Measurements from ENCODE around the gene RNASE13.

The RNASE13 gene, protein sequence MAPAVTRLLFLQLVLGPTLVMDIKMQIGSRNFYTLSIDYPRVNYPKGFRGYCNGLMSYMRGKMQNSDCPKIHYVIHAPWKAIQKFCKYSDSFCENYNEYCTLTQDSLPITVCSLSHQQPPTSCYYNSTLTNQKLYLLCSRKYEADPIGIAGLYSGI

GRCh38 chr14:21034707-21035106 lies at the start of gene RNASE13:
Gene RNASE13, minus strand, starts transcription at chr14:21034807. Its CDS starts 519 bp downstream, at chr14:21034288.
- no peak for DNase-seq

GRCh38 chr14:21084396-21084795 lies 49.8 kb upstream of the RNASE13 start:
- DNase-seq = no peak

DNA sequence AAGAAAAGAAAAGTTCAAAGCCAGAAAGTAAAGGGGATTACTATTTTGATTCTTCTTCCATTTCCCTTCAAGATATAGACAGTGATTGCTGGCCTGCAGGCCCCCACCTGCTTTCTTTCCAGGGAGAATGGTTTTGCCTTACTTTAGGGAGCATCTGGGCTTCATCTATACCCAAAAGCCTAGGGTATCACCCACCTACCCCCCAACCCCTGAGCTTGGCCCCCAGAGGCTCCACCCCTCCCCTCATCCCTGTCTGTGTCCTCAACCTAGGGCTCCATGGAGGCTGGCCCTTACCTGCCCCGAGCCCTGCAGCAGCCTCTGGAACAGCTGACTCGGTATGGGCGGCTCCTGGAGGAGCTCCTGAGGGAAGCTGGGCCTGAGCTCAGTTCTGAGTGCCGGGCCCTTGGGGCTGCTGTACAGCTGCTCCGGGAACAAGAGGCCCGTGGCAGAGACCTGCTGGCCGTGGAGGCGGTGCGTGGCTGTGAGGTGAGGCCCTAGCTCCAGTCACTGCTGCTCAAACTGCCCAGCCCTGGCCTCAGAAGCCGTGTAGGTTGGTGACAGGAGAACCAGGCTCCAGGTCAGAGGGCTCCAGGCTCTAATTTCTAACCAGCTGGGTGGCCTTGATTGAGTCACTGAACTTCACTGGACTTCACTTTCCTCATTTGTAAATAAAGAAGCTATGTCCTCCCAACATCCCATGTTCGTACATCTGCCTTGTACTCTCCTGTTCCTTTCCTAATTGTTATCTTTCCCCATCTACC lies 49.1 kb upstream of the RNASE13 start:
- DNase-seq = no peak

- no peak for DNase-seq
Measured at GRCh38 chr14:21081521-21082142, 47.0 kb upstream of the RNASE13 start.

DNA sequence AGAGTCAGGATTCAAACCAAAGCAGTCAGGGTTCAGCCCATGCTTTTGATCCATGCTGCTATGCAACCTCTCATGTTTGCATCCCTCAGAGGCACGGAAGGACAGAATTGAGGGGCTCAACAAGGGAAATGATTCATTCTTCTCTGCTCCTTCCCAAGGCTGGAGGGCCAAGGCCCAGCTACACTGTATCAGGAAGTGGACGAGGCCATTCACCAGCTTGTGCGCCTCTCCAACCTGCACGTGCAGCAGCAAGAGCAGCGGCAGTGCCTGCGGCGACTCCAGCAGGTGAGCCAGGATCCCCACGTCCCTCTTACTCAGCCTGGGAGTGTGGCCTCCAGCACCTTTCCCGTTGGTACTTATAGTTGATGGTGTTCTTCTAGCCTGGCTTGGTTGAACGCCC lies 44.1 kb upstream of the RNASE13 start:
- no peak for DNase-seq

DNA sequence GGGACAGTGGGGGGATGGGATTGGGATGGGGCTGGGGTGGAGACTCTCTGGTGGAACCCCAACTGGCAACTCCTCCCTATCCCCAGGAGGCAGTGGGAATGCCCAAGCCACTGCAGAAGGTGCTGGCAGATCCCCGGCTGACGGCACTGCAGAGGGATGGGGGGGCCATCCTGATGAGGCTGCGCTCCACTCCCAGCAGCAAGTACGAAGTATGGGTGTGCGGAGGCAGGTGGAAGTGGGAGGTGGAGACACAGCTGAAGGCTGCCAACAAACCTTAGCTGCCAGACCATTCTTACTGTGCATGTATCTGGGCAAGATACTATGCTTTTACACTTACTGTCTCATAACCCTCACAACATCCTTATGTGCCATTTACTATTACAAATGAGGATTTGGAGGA lies 43.7 kb upstream of the RNASE13 start:
- no peak for DNase-seq

DNA sequence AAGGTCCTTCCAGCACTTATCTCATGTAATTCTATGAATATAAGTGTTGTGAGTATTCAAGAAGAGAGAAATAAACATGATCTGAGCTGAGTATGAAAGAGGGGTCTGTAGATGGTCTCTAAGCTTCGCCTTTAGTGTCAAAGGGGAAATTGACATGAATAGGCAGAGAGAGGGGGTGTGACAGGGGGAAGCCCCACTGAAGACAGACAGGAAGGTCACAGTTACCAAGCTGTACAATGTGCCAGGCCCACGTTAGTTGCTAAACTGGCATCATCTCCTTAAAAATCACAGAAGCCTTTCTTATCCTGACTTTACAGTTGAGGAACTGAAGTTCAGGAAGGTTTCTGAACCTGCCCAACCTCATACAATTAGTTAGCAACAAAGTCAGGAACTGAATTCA lies 43.1 kb upstream of the RNASE13 start:
- DNase-seq = no peak

- DNase-seq = no peak
Measured at GRCh38 chr14:21075719-21076437, 41.3 kb upstream of the RNASE13 start.

- no peak for DNase-seq
Measured at GRCh38 chr14:21074398-21075272, 40.0 kb upstream of the RNASE13 start.

- no peak for DNase-seq
Measured at GRCh38 chr14:21073921-21074320, 39.3 kb upstream of the RNASE13 start.

GRCh38 chr14:21072781-21073339 lies 38.3 kb upstream of the RNASE13 start:
- DNase-seq = no peak

DNA sequence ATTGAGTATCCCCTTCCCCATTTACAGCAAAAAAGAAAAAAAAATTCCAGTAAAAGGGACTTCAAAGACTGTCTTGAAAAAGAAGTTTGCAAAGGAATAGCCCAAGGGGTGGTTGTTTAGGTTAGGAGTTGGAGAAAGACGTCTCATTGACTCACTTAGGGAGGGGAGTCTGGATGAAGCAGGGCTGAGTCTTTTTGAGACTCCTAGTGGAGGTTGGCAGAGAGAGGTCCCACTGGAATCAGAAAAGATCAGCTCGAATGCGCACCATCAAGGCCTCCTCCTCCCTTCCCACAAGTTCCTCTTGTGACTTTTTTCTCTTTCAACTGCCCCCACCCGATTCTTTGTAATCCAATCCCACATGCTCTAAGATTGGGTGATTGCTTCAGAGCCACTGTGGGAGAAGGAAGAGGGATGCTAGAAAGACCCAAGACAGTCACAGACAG lies 37.4 kb upstream of the RNASE13 start:
- DNase-seq = no peak

DNA sequence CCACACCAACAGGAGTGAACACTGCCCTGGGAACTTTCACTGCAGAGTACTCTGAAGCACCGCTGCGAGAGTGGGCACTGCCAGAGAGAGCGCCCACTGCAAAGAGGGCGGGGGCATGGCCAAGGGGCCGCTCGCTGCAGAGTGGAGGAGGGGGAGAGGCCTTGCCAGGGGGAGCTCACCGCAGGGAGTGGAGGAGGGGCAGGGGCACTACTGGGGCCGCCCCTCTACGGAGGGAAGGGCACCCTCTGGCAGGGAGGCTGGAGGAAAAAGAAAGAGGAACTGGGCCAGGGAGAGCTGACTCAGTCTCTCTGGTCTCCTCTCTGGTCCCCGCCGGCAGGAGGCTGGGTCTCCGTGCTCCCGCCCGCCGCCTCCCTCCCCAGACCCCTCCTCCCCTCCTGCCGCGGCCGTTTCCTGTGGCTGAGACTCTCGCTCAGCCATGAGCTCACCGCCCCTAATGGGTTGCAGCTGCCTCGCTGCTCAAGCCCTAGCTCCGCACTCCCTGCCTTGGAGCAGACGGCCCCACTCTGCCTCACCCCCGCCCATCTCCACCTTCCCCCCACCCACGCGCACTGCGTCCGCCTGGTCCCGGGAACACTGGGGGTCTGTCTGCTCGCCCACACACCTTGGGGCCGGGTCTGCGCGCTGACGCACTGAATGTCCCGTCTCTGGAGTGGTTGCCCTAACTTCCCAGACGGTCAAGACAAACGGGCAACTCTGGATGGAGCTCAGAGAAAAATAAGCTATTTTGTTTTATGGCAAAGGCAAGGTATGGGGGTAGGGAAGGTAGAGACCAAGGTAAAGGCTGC lies 36.8 kb upstream of the RNASE13 start:
- DNase-seq = peak; percentile 59 to 80

- peak; percentile 28 to 47 for DNase-seq
Measured at GRCh38 chr14:21070610-21071224, 36.1 kb upstream of the RNASE13 start.

- DNase-seq = peak in 1 of 2 donors; percentile 37
Measured at GRCh38 chr14:21070083-21070609, 35.5 kb upstream of the RNASE13 start, which contains the start of gene ARHGEF40. Gene ARHGEF40, plus strand, starts transcription at chr14:21070304. Its CDS starts 93 bp downstream, at chr14:21070397.

DNA sequence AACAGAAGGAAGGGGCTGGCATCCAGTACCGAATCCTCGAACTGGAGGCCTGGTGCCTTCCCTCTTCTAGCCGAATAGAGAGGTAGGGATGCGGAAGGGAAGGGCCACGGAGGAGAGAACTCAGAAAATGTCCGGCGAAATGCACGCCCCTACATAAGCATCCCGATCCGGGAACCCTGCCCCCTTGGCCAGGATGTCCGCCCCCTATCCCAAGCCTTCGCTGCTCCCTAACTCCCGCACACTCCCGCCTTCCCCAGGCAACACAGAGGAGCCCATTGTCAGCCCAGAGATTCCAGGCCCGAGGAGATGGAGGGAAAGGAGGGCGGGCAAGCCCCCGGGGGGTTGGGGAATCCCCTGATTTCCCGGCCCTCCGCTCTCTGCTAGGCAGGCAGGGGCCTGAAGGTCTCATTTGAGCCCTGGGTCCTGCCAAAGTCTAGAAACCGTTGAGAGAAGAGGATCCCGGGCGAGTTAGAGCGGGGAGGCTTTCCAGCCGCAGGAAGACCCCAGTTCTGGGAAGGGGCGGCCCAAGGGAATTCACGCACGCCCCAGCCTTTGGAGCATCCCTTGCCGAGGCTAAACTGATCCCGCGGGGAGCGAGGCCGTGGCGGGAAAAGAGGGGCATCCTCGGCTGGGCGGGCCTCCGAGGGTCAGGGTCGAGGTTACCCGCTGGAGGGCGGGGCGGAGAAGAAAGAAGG lies 34.9 kb upstream of the RNASE13 start:
- peak in 1 of 2 donors; percentile 45 for DNase-seq

DNA sequence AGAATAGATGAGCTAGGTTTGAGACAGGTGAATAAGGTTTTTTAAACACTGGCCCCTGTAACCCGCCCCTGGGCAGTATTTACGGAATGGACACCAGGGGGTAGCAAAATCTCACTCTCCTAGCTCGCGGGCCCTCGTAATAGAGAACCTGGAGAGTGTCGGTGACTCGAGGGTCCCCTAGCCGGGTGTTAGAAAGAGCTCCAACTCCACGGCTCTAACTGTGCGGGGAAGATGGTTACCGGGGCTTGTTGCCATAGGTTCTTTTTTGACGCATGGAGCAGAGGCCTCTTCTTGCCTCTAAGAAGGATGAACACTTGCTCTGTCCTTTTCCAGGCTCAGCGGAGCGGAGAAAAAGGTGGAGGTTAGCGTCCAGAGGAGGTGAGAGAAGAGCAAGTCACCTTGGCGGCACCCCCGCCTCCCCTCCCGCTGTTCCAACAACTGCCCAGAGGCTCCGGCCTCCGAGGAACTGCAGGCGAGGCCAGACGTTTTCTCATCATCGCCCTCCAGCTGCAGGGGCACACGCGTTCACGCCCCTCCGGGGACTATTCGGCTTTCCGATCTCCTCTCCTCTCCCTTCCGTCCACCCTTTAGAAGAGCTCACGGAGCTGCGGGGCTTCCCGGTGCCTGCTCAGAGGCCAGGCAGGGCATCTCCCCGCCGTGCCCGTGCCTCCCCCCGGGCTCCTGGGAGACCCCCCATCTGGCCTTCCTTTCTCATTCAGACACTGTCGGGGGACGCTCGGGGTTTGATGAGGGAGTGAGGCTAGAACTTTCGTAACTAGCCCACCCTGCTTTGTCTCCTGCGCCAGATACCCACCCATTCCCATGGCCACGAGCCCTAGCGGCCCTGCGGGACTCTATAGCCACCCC lies 34.1 kb upstream of the RNASE13 start:
- peak; percentile 70 to 76 for DNase-seq

- DNase-seq = peak in 1 of 2 donors; percentile 39
Measured at GRCh38 chr14:21066882-21067502, 32.4 kb upstream of the RNASE13 start.

Measured in CD4-positive, alpha-beta T cell treated with Interleukin-1 beta for 1 hour (primary cell).